Loucy (cell line): Measurements from ENCODE around the gene NEIL3.

Experiments used
- H2AFZ ChIP-seq: fragments of 200-600 bp; sonication (generic); 2 replicates; pipeline ENCODE4 v1.6.0; 2016; ENCODE audit warnings: antibody characterized with exemption, mild to moderate bottlenecking, low read length, moderate library complexity
- H3F3A ChIP-seq: fragments of 200-600 bp; 2 replicates; pipeline ENCODE4 v1.6.0; 2016; ENCODE audit warnings: antibody characterized with exemption, low read depth, mild to moderate bottlenecking
- H3K27me3 ChIP-seq: fragments of 200-600 bp; sonication (generic); 2 replicates; pipeline ENCODE4 v1.6.1; 2014; ENCODE audit warnings: low read length, mild to moderate bottlenecking; ENCODE audit not compliant: insufficient read depth, poor library complexity, severe bottlenecking
- H3K36me3 ChIP-seq: fragments of 200-600 bp; sonication (generic); 2 replicates; pipeline ENCODE4 v1.6.1; 2016; ENCODE audit warnings: low read length; ENCODE audit not compliant: insufficient read depth
- H3K4me1 ChIP-seq: fragments of 200-600 bp; sonication (generic); 2 replicates; pipeline ENCODE4 v1.5.1; 2014; ENCODE audit warnings: low read length, mild to moderate bottlenecking; ENCODE audit not compliant: insufficient read depth, poor library complexity, severe bottlenecking
- H3K4me2 ChIP-seq: fragments of 200-600 bp; sonication (generic); 2 replicates; pipeline ENCODE4 v1.6.0; 2014; ENCODE audit warnings: antibody characterized with exemption, low read length, low read depth, mild to moderate bottlenecking; ENCODE audit not compliant: poor library complexity, severe bottlenecking
- H3K4me3 ChIP-seq: fragments of 200-600 bp; sonication (generic); 2 replicates; pipeline ENCODE4 v1.5.1; 2014; ENCODE audit warnings: low read length, mild to moderate bottlenecking, mixed read lengths; ENCODE audit not compliant: poor library complexity, severe bottlenecking
- H3K79me2 ChIP-seq: fragments of 200-600 bp; sonication (generic); 2 replicates; pipeline ENCODE4 v1.6.1; 2014; ENCODE audit warnings: low read length; ENCODE audit not compliant: insufficient read depth
- H3K9ac ChIP-seq: fragments of 200-600 bp; sonication (generic); 2 replicates; pipeline ENCODE4 v1.6.0; 2014; ENCODE audit warnings: mild to moderate bottlenecking, low read depth, low read length, moderate library complexity; ENCODE audit not compliant: poor library complexity, severe bottlenecking
- H3K9me2 ChIP-seq: fragments of 200-600 bp; sonication (generic); replicated peaks from 2 replicates; pipeline ENCODE4 v1.6.1; 2016; ENCODE audit warnings: low read depth, low read length, mixed read lengths
- H3K9me3 ChIP-seq: fragments of 200-600 bp; sonication (generic); 2 replicates; pipeline ENCODE4 v1.6.1; 2014; ENCODE audit warnings: mild to moderate bottlenecking, antibody characterized with exemption, low read length, low read depth; ENCODE audit not compliant: insufficient read depth
- H4K20me1 ChIP-seq: fragments of 200-600 bp; sonication (generic); 2 replicates; pipeline ENCODE4 v1.6.0; 2014; ENCODE audit warnings: antibody characterized with exemption, low read length, mild to moderate bottlenecking; ENCODE audit not compliant: insufficient read depth, poor library complexity, severe bottlenecking
- CTCF ChIP-seq: fragments of 200-600 bp; sonication (generic); conservative IDR thresholded peaks from 2 replicates; pipeline ENCODE4 v1.5.1; 2014; ENCODE audit warnings: mild to moderate bottlenecking, antibody characterized with exemption, low read length
- EZH2phosphoT487 ChIP-seq: fragments of 200-600 bp; IDR thresholded peaks from 2 replicates; pipeline ENCODE4 v1.6.1; 2018; ENCODE audit warnings: antibody characterized with exemption, mild to moderate bottlenecking, moderate library complexity, borderline replicate concordance

The NEIL3 gene

GRCh38 chr4:177376024-177376423, 66.3 kb downstream of the NEIL3 start:
- Histone ChIP-seq H3K9me2 (no peaks in the 10 kb centered on the region), H3K79me2 (no peaks in the 10 kb centered on the region), H3K4me1 (no peaks in the 10 kb centered on the region), H3K9ac (no peak overlapping the region), H3K9me3 (no peaks in the 10 kb centered on the region), H3K27me3 (no peaks in the 10 kb centered on the region), H2AFZ (no peak overlapping the region), H3K4me3 (no peak overlapping the region), H3K36me3 (no peaks in the 10 kb centered on the region), H4K20me1 (no peaks in the 10 kb centered on the region), H3F3A (no peaks in the 10 kb centered on the region), H3K4me2 (no peak overlapping the region)
- TF ChIP-seq EZH2phosphoT487 (no peak), CTCF (no peak)

- no peaks in the 10 kb centered on the region for H3K9me2 ChIP-seq
- no peaks in the 10 kb centered on the region for H3K9me3 ChIP-seq
Measured at GRCh38 chr4:177380730-177381287, 71.1 kb downstream of the NEIL3 start.

GRCh38 chr4:177381762-177382310, 72.2 kb downstream of the NEIL3 start:
- no peaks in the 10 kb centered on the region for H3K27me3 ChIP-seq
- H3K79me2 ChIP-seq: no peaks in the 10 kb centered on the region
- no peaks in the 10 kb centered on the region for H3F3A ChIP-seq
- H3K9me3 ChIP-seq: no peaks in the 10 kb centered on the region
- no peaks in the 10 kb centered on the region for H3K4me1 ChIP-seq
- no peaks in the 10 kb centered on the region for H4K20me1 ChIP-seq
- no peak overlapping the region for H3K9ac ChIP-seq
- no peak overlapping the region for H3K4me2 ChIP-seq
- TF ChIP-seq EZH2phosphoT487 (no peak), CTCF (no peak)
- H2AFZ ChIP-seq: no peak overlapping the region
- no peaks in the 10 kb centered on the region for H3K9me2 ChIP-seq
- H3K4me3 ChIP-seq: no peak overlapping the region
- no peaks in the 10 kb centered on the region for H3K36me3 ChIP-seq

More at GRCh38 chr4:177380730-177381287, 71.1 kb downstream of the NEIL3 start:
- Histone ChIP-seq H4K20me1 (no peaks in the 10 kb centered on the region), H3K36me3 (no peaks in the 10 kb centered on the region), H3K79me2 (no peaks in the 10 kb centered on the region), H3K4me1 (no peaks in the 10 kb centered on the region), H3K4me3 (no peak overlapping the region), H3F3A (no peaks in the 10 kb centered on the region), H2AFZ (no peak overlapping the region), H3K4me2 (no peak overlapping the region), H3K27me3 (no peaks in the 10 kb centered on the region), H3K9ac (no peak overlapping the region)
- TF ChIP-seq CTCF (peak; percentile 38), EZH2phosphoT487 (no peak)
